Activated CD8-positive, alpha-beta memory T cell treated with anti-CD3 and anti-CD28 coated beads, Interleukin-2, amount 50 U/mL, for 4 hours (primary cell): ENCODE measurements around the gene PTBP3.
"Not testable (repeated sequence)": the region's sequence is repeated elsewhere in the genome, so short reads cannot be mapped to it uniquely, and the experiment has no call there.

Experiments
- DNase-seq: peaks from one replicate; pipeline ENCODE4 v3.0.0-alpha.2; 2020

PTBP3 gene

GRCh38 chr9:112322701-112323377 lies 10.6 kb downstream of the PTBP3 start:
- DNase-seq = no peak

- no peak for DNase-seq
Measured at GRCh38 chr9:112316258-112316943, 17.0 kb downstream of the PTBP3 start.

- no peak for DNase-seq
Measured at GRCh38 chr9:112315331-112316257, 17.8 kb downstream of the PTBP3 start.

GRCh38 chr9:112312139-112312538 lies 21.3 kb downstream of the PTBP3 start:
- no peak for DNase-seq

GRCh38 chr9:112311497-112311896 lies 21.9 kb downstream of the PTBP3 start:
- DNase-seq = no peak

- no peak for DNase-seq
Measured at GRCh38 chr9:112310826-112311225, 22.6 kb downstream of the PTBP3 start.

GRCh38 chr9:112308588-112308987 lies 24.8 kb downstream of the PTBP3 start:
- no peak for DNase-seq

- no peak for DNase-seq
Measured at GRCh38 chr9:112301420-112301819, 32.0 kb downstream of the PTBP3 start.

GRCh38 chr9:112299514-112299913 lies 33.9 kb downstream of the PTBP3 start:
- DNase-seq = no peak

- DNase-seq = no peak
Measured at GRCh38 chr9:112296929-112297328, 36.5 kb downstream of the PTBP3 start.

- DNase-seq = no peak
Measured at GRCh38 chr9:112295174-112295573, 38.2 kb downstream of the PTBP3 start.

- no peak for DNase-seq
Measured at GRCh38 chr9:112288029-112288428, 45.4 kb downstream of the PTBP3 start.

GRCh38 chr9:112286926-112287325 lies 46.5 kb downstream of the PTBP3 start:
- no peak for DNase-seq

GRCh38 chr9:112285056-112285455 lies 48.4 kb downstream of the PTBP3 start:
- DNase-seq = no peak

- no peak for DNase-seq
Measured at GRCh38 chr9:112283582-112284253, 49.7 kb downstream of the PTBP3 start.

GRCh38 chr9:112282841-112283240 lies 50.6 kb downstream of the PTBP3 start:
- not testable (repeated sequence) for DNase-seq

- DNase-seq = no peak
Measured at GRCh38 chr9:112280904-112281303, 52.5 kb downstream of the PTBP3 start.

- no peak for DNase-seq
Measured at GRCh38 chr9:112279501-112279900, 53.9 kb downstream of the PTBP3 start.

- no peak for DNase-seq
Measured at GRCh38 chr9:112278152-112278551, 55.3 kb downstream of the PTBP3 start.

GRCh38 chr9:112274600-112274999 lies 58.8 kb downstream of the PTBP3 start:
- DNase-seq = no peak

- no peak for DNase-seq
Measured at GRCh38 chr9:112273876-112274275, 59.5 kb downstream of the PTBP3 start.

GRCh38 chr9:112271466-112272098 lies 61.8 kb downstream of the PTBP3 start:
- DNase-seq = no peak

GRCh38 chr9:112268413-112268812 lies 65.0 kb downstream of the PTBP3 start:
- no peak for DNase-seq
